Retina (tissue), 1 donor: Measurements from ENCODE around the gene COL6A1.
"Not testable (repeated sequence)": the region's sequence is repeated elsewhere in the genome, so short reads cannot be mapped to it uniquely, and the experiment has no call there.

Experiments used
- DNase-seq: peaks from one replicate; pipeline ENCODE4 v3.0.0-alpha.2; 2016

The COL6A1 gene

GRCh38 chr21:45996311-45997204 is 15.0 kb downstream of the COL6A1 start:
- DNase-seq: no peak

- DNase-seq: no peak
Measured at GRCh38 chr21:45997205-45997494, 15.6 kb downstream of the COL6A1 start.

GRCh38 chr21:45997495-45998275 is 16.1 kb downstream of the COL6A1 start:
- DNase-seq: no peak

DNA sequence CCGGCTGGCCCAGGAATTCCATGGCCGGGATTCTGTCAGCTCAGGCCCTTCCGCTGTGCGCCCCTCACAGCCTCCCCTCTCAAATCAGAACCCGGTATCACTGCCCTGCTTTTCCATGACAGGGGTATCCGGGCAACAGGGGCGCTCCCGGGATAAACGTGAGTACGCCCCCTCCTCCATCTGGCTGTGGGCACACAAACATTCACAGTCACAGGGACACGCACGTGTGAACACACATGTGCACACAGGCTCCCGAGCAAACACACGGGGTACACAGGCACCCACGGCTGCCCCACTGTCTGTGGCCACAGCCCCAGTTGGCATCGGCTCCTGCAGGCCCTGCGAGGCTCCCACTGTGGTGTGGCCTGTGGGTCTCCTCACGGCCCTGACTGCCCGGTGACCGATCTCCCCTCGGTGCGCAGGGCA is 16.7 kb downstream of the COL6A1 start:
- no peak for DNase-seq

GRCh38 chr21:45998871-45999580 is 17.5 kb downstream of the COL6A1 start:
- no peak for DNase-seq

DNA sequence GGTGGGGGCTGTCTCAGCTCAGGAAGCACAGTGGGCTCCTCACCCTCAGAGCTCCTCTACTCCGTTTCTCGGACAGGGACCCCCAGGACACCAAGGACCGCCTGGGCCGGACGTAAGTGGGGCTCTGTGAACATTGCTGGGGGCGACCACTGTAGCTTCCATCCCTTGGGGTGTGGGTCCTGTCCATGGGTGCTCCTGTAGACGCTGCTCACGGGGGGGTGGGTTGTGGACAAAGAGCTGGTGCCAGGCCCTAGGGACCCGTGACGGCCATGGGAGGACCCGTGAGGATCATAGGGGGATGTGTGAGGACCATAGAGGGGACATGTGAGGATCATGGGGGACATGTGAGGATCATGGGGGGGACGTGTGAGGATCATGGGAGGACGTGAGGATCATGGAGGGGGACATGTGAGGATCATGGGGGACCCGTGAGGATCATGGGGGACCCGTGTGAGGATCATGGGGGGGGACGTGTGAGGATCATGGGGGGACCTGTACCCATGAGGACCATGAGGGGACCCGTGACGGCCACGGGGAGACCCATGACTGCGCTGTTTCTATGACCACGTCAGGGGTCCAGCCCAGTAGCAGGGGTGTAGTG is 18.1 kb downstream of the COL6A1 start:
- DNase-seq: no peak

DNA sequence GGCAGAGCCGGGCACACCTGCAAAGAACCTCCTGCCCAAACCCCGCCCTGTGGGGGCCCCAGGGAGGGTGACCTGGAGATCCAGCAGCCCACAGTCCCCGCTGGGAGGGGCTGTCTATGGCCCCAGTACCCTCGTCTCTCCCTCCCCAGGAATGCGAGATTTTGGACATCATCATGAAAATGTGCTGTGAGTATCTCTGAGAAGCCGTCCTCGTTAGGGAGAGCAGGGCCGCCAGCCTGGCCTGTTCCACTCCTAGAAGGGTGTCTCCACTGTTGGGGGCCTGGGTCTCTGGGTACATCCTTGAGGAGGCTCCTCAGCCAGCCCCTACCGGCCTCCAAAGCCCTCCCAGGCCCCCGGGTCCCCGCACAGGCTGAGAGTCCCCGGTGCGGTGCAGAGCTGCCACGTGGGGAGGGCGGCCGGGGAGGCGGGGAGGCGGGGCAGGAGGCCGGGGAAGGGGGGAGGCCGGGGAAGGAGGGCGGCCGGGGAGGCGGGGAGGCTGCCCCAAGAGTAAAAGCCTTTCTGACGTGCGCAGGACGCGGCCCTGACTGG is 18.7 kb downstream of the COL6A1 start:
- DNase-seq: no peak

GRCh38 chr21:46000731-46001641 is 19.4 kb downstream of the COL6A1 start:
- DNase-seq: no peak

- no peak for DNase-seq
Measured at GRCh38 chr21:46001821-46002681, 20.5 kb downstream of the COL6A1 start.

- DNase-seq: no peak
Measured at GRCh38 chr21:46002841-46003574, 21.4 kb downstream of the COL6A1 start.

GRCh38 chr21:46003575-46004007 is 22.0 kb downstream of the COL6A1 start:
- no peak for DNase-seq

DNA sequence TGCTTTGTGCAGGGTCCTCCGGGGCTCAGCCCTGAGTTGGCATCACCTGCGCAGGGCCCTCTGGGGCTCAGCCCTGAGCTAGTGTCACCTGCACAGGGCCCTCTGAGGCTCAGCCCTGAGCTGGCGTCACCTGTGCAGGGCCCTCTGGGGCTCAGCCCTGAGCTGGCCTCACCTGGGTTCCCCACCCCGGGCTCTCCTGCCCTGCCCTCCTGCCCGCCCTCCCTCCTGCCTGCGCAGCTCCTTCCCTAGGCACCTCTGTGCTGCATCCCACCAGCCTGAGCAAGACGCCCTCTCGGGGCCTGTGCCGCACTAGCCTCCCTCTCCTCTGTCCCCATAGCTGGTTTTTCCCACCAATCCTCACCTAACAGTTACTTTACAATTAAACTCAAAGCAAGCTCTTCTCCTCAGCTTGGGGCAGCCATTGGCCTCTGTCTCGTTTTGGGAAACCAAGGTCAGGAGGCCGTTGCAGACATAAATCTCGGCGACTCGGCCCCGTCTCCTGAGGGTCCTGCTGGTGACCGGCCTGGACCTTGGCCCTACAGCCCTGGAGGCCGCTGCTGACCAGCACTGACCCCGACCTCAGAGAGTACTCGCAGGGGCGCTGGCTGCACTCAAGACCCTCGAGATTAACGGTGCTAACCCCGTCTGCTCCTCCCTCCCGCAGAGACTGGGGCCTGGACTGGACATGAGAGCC is 22.7 kb downstream of the COL6A1 start:
- no peak for DNase-seq

GRCh38 chr21:46005081-46005480 is 23.5 kb downstream of the COL6A1 start:
- DNase-seq: no peak

DNA sequence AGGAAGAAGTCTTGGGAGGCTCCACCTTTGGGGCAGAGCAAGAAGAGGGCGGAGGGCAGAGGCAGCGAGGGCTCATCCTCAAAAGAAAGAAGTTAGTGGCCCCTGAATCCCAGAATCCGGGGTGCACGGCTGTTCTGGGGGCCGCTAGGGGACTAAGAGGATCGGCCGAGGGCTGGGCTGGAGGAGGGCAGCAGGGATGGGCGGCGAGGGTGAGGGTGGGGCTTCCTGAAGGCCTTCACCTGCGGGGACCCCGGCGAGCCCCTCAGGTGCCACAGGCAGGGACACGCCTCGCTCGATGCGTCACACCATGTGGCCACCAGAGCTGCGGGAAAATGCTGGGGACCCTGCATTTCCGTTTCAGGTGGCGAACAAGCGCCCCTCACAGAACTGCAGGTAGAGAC is 23.9 kb downstream of the COL6A1 start:
- DNase-seq: no peak

GRCh38 chr21:46005894-46006546 is 24.4 kb downstream of the COL6A1 start:
- not testable (repeated sequence) for DNase-seq

- DNase-seq: no peak
Measured at GRCh38 chr21:46006547-46007491, 25.2 kb downstream of the COL6A1 start.

GRCh38 chr21:46007492-46007868 is 25.9 kb downstream of the COL6A1 start:
- DNase-seq: no peak
